Epithelial cell of prostate (primary cell): Measurements from ENCODE around the gene CFAP46.
"Not testable (repeated sequence)": the region's sequence is repeated elsewhere in the genome, so short reads cannot be mapped to it uniquely, and the experiment has no call there.

Experiments used
- DNase-seq: peaks from one replicate; pipeline ENCODE4 v3.0.0-alpha.2; 2011; ENCODE audit warnings: low read depth, low spot score
- H3K27ac ChIP-seq: fragments of 450-650 bp; 2 replicates; pipeline ENCODE4 v1.5.1; 2017; ENCODE audit warnings: mild to moderate bottlenecking

The CFAP46 gene

DNA sequence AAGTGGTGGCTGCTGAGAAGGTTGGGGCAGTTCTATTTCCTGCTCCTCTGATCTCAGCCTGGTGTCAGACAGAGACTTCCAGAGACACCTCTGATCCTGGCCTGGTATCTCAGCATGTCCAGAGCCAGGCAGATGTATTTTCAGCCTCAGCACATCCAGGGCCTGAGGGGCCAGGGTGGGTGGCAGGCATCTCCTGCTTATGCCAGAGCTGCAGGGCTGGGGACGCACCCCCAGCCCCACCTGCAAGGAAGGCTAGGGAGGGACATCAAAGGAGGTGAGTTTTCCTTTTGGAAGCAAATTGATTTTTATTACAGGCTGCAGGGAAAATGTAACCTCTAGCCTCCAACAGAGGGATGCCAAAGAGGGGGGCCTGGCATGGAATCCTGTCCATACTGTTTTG, 36.7 kb downstream of the CFAP46 start:
- DNase-seq: no peak
- no peak overlapping the region for H3K27ac ChIP-seq

DNA sequence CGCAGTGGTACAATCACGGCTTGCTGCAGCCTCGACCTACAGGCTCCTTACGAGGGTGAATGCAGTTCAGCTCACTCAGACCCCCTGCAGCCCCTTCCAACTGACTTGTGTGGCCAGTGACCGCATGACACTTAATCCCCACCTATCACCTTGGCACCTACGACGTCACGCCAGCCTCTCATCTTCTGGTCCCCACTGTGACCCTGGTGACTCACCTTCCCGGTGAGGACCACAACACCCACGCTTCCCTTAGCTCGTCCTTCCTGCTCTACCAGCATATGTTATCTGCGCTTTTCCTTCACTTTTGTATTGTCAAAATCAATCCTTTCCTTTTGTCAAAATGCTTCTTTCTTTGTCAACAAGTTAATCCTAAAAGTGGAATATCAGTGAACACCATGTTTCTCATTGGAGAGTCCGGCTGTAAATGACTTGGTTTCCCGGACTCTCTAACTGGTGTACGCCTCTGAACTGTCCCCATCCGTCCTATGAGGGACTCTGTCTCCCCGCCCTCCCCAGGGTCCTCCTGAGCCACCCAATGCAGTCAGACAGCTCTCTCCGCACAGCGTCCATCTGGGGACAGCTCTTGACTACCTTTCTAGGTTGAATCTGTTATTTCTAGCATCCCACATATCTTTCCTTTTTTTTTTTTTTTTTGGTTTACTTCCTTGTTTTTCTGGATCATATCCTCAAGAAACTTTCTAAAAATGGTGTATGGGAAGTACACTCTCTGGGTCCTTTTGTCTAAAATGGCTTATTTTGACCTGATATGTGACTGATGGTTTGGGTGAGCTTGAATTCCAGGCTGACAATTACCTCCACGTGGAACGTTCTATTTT, 37.3 kb downstream of the CFAP46 start:
- H3K27ac ChIP-seq: no peak overlapping the region
- DNase-seq: no peak

DNA sequence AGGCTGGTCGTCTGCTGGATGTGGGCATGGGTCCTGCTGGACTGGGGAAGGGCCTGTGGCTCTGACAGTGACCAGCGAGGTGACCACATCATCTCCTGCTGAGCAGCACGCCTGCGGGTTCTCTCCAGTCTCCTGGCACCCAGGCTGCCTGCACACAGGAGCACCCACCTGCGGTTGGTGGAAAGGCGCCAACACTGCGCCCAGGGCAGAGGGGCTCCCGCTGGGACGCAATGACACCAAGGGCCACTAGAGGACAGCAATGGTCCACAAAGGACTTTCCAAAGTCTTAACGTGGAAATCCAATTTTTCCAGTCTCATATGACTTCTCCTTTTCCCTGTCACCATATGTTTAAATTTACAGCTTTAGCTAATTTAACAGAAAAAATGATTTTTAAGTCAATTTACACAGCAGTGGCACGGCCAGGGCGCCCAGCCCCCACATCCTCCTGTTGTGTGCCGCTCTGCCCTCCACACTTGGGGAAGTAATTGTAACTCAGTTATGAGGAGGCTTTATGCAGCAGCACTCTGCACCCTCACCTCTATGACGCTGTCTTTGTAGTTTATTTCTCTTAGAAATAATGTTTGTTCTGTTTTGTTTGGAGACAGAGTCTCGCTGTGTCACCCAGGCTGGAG, 38.1 kb downstream of the CFAP46 start:
- H3K27ac ChIP-seq: peak overlapping the region; percentile 67
- DNase-seq: no peak

DNA sequence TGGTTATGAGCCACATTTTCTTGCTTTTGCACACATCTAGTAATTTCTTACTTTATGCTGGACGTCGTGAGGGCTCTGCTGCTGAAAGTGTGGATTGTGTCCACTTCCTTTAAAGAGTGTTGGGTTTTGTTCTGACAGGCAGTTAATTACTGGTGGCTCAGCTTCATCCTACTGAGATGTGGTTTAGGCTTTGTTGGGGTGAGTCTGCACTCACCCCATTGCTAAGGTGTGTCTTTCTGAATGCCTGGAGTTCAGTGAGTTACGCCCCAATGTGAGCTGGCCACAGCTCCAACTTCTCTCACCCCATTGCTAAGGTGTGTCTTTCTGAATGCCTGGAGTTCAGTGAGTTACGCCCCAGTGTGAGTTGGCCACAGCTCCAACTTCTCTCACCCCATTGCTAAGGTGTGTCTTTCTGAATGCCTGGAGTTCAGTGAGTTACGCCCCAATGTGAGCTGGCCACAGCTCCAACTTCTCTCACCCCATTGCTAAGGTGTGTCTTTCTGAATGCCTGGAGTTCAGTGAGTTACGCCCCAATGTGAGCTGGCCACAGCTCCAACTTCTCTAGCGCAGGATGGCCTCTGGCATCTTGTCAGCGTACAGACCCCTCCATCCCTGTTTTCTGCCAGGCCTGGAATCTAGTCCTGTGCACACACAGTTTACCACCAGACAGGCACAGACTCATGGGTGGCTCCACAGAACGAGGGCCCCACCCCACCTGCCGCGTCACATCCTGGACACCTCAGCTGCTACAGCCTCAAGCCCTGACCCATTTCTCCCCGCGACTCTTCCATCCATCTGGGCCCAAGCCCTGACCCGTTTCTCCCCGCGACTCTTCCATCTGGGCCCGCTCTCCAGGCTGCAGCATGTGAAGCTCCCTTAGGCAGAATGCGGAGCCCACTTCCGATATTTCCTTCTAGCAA, 39.5 kb downstream of the CFAP46 start:
- H3K27ac ChIP-seq: peak overlapping the region; percentile 67
- DNase-seq: peak; percentile 6

DNA sequence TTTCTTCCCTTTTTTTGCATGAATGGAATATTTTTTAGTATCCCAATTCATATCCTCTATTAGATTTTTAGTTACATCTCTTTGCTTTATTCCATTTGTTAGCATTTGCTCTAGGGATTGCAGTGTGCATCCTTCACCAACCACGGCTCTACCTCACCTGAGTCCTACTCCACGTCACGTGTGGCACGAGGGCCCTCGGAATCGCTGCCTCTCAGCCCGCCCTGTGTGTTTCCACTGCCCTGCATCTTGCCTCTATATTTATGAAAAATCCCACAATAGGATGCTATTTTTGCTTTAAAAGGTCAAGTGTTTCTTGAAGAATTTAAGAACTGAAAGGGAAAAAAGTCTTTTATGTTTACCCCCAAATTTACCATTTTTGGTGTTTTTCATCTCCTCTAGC, 41.0 kb downstream of the CFAP46 start:
- H3K27ac ChIP-seq: no peak overlapping the region
- DNase-seq: no peak

DNA sequence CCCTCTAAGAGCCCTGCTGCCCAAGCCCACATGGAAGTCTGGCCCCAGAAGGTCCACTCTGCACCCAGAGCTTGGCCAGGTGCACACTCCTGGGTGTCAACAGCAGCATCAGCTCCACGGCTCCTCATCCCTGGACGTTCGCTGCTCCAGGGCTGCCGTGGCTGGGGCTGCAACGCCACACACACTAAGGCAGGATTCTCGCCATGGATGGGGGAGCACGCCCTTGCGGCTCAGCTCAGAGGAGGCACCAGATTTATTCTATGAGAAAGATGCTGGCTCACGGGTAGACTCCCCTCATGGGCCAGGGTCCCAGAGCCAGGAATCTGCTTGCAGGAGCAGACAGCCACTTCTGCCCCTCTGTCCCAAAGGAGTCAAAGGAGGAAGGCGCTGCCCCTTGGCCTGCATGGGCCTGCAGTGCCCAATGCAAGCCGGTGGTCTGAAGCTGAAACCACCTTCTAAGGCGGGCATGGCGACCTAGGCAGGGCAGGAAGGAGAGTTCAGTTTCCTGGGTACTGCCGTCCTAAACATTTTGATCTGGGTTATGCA, 42.1 kb downstream of the CFAP46 start:
- no peak overlapping the region for H3K27ac ChIP-seq
- no peak for DNase-seq

DNA sequence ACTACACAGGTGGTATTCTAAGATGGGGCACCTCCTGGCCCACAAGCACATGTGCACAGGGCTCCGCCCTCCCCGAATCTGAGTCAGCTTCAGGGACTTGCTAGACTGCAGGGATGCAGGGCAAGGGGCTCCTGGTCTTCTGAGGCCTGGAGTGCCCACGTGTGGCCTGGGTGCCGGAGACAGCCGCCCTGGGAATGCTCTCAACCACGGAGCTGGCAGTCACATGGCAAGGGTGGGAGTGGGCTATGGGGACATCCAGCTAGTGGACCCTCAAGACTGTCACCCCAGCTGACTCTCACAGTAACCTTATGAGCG, 42.7 kb downstream of the CFAP46 start:
- H3K27ac ChIP-seq: no peak overlapping the region
- no peak for DNase-seq

DNA sequence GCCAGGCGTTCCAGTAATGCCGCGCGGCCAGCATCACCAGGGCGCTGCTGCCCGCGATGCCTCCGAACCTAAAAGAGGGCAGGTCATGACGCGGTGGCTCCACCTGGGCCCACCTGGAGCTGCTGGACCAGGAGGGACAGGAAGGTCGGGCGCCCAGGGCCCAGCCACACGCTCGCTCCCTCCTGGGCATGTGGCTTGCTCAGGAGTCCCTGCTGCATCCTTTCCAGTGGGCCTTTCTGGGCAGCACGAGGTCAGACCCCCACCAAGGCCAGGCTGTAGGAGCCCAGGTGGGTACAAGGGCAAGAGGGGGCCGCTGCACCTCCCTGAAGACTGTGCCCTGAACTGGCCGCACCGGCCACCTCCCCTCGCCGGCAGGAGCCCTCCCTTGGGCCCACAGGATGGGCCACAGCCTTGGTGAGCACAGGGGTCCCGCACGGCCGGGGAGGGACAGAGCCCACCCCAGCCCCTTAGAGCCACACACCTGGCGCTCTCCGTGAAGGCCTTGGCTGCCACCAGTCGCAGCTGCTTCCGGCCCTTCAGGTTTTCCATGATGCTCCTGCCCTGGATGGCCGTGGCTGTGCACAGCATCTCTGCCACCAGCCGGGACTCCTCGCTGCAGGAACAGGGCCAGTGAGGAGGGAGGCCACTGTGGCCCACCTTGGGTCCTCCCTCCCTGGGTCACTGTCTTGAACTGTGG, 43.2 kb downstream of the CFAP46 start:
- no peak for DNase-seq
- no peak overlapping the region for H3K27ac ChIP-seq

DNA sequence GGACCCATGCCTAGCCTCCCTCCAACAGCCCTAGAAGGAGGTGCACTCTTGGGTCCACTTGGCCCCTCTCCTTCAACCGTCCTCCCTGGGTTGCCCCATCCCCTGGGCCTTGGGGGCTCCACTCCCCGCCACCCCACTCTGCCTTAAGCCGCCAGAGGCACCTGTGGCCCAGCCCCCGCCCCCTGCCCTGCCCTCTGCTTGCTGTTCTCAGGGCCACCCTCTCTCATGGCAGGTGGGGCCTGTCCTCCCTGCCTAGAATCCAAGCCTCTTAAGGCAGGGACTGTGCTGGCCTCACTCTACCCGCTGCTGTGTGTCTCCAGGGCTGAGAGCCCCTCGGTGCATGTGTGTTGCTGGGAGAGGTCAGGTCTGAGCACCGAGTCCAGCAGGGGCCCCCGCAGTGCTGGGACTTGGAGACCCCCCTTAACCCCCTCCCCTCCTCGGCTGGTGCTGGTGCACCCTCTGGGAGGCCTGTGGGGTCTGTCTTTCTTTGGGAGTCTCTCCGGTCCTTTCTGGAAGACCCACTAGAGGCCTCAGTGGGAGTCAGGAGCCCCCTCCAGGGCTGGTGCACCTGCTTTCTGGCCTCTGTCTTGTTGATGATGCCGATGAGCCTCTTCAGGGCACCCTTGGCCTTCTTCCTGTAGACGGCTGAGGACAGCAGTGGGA, 43.8 kb downstream of the CFAP46 start:
- no peak for DNase-seq
- H3K27ac ChIP-seq: no peak overlapping the region

DNA sequence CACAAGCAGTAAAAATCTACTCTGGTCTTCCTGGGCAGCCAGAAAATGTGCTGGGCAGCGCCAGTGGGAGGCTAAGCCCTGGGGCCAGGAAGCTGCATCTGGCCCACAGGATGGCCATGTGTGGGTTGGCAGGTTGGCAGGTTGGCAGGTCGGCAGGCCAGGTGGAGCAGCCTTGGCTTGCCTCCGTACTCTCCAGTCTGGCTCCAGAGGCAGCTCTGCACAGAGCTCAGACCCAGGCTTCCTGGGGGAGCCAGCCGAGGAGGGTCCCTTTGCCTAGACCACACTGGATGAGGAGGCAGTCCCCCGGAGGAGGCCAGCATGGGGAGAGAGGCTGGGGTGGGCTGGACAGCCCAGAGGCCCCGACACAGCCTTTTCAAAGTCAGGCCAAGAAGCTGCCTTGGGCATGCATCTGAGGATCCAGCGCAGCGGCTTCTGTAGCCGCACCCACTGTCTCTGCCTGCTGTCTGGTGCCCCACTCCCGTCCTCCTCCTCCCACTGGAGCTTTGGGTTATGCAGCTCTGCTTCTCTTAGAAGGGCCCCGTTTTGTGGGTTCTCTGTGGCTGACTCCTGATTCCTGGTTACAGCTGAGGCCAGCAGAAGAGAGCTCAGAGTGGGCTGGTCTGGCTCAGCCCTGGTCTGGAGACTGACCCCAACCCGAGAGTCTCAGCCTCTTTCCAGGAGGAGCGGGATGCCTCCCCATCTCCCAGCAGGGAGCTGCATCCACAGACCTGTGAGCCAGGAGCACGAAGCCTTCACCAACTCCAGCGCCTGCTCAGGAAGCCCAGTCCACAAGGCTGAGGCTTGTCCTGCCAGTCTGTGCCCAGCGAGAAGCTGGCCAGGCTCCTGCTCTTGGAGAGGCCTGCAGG, 44.6 kb downstream of the CFAP46 start:
- H3K27ac ChIP-seq: no peak overlapping the region
- DNase-seq: no peak

DNA sequence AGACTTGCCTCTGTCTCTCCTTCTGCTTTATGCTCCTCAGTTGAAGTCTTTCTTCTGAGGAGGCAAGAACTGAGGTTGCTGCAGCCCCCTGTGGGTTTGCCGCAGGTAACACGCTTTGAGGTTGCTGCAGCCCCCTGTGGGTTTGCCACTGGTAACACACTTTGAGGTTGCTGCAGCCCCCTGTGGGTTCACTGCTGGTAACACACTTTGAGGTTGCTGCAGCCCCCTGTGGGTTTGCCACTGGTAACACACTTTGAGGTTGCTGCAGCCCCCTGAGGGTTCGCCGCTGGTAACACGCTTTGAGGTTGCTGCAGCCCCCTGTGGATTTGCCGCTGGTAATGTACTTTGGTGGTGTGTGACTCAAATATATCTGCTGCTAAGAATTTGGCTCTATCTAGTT, 48.6 kb downstream of the CFAP46 start:
- H3K27ac ChIP-seq, DNase-seq: not testable (repeated sequence)

DNA sequence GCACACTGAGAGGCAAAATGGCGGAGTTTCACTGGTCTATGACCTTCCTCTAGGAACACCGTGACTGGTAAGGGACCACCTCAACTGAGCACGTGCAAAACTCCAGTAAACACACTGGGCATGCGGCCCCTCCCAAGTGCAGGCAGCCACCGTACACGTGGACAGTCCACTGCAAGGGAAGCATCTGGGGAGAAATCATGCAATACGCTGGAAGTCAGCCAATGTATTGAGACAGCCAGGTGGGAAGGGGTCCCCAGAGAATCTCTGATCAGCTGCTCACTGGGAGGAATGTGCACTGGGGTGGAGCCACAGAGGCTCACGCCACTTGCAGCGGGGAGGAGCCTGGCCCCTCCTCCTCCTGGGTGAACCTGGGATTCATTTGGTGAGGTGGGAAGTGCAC, 49.3 kb downstream of the CFAP46 start:
- DNase-seq: no peak
- H3K27ac ChIP-seq: no peak overlapping the region

DNA sequence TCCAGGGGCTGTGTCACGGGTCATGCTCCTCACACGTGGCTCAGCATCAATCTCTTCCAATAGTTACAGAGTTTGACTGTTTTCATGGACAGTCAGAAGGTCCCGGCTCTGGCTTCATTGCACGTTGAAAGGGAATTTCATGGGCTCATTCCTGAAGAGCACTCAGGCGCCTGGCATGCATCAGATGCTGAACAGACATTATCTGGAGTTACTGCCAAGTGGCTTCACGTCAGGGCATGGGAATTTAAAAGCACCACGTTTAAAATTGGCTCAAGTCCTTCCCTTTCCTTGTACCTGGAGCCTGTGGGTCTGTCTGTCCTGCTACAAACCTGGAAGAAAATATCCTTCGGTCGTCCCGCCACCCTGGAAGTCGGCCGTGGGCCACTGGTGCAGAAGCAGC, 50.4 kb downstream of the CFAP46 start:
- DNase-seq: no peak
- H3K27ac ChIP-seq: no peak overlapping the region

DNA sequence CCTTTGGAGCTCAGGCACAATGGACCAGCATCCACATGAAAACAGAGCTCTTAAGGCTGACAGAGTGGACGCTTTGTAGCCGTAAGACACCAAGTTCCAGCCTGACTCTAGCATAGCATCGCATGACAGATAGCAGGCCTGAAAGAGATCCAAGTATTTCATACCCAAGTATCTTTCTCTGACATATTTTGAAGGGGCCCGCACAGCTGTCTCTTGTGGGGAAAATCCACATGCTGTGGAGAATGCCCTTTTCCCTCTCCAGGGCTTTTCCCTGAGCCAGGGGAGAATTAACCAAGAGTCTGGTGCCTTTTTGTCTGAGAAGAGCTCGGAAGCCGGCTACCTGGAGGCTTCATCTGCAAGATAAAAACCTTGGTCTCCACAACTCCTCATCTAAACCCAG, 51.0 kb downstream of the CFAP46 start:
- no peak overlapping the region for H3K27ac ChIP-seq
- DNase-seq: no peak

DNA sequence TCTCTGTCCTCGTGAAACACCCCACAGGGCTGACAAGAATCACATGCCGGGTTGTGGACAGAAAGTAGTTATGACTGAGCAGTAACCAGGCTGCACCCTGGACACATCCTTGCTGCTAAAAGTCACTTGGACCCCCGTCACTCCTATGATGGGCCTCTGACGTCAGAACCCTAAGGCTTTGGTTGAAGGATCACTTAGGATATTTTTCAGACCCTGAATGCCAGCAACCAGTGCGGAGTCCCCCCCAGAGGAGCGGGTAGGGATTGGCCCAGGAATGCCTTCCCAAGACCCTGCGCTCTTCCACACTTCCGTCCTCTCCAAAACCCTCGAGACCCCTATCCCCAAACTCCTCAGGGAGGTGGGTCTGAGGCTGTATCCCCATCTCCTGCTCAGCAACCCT, 52.1 kb downstream of the CFAP46 start:
- H3K27ac ChIP-seq: no peak overlapping the region
- DNase-seq: no peak

DNA sequence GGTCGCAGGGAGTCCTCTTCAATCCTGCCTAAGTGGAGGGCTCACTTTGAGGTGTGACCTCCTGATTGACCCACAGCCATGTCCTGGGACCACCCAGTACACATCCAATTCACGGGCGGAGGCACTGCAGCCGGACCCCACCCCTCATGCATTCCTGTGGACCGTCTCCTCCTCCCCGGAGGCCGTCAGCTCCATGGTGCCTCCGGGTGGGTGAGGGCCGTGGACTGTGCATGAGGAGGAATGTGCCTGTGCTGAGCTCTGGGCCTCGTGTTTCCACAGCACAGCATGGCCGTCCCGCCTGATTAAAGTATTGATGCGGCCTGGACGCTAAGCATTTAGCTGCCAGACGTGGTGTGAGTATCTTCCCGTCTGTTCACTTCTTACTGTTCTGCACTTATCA, 52.8 kb downstream of the CFAP46 start:
- DNase-seq: no peak

DNA sequence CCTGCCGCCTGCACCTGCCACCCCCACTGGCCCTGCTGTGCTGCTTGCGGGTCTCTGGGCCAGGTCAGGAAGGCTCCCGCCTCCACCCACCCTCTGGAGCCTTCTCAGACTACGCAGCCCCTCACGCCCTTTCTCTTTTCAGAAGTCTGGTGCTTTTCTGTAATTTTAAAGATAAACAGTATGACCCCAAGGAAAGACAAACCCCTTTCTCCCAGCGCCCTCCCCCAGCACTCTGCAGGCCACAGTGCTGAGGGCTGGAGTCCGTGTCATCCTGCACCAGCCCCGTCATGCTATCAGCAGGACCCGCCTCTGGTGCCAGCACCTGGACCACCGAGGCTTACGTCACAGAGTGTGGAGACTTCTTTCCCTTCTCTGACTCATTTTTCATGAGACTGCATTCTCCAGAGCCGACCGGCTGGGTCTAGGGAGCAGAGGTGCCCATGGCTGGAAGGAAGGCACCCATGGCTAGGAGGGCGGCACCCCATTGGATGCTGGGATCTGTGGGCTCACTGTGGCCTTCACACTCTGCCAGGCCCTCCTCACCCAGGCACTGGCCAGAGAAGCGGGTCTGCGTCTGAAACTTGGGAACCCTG, 53.4 kb downstream of the CFAP46 start:
- no peak for DNase-seq
- H3K27ac ChIP-seq: no peak overlapping the region

More for the DNA sequence above, 52.8 kb downstream of the CFAP46 start:
- H3K27ac ChIP-seq: no peak overlapping the region

DNA sequence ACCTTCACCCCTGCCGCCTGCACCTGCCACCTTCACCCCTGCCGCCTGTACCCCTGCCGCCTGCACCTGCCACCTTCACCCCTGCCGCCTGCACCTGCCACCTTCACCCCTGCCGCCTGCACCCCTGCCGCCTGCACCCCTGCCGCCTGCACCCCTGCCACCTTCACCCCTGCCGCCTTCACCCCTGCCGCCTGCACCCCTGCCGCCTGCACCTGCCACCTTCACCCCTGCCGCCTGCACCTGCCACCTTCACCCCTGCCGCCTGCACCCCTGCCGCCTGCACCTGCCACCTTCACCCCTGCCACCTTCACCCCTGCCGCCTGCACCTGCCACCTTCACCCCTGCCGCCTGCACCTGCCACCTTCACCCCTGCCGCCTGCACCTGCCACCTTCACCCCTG, 53.9 kb downstream of the CFAP46 start:
- DNase-seq, H3K27ac ChIP-seq: not testable (repeated sequence)
